GM18861 (cell line): ENCODE results near the gene PLPP7.
"Not testable (repeated sequence)": the region's sequence is repeated elsewhere in the genome, so short reads cannot be mapped to it uniquely, and the experiment has no call there.

Experiments
- ATAC-seq: cut with Tn5 transposase; IDR thresholded peaks from one replicate; pipeline ENCODE4 v1.9.1; 2021; ENCODE audit not compliant: unreplicated experiment

The PLPP7 gene

DNA sequence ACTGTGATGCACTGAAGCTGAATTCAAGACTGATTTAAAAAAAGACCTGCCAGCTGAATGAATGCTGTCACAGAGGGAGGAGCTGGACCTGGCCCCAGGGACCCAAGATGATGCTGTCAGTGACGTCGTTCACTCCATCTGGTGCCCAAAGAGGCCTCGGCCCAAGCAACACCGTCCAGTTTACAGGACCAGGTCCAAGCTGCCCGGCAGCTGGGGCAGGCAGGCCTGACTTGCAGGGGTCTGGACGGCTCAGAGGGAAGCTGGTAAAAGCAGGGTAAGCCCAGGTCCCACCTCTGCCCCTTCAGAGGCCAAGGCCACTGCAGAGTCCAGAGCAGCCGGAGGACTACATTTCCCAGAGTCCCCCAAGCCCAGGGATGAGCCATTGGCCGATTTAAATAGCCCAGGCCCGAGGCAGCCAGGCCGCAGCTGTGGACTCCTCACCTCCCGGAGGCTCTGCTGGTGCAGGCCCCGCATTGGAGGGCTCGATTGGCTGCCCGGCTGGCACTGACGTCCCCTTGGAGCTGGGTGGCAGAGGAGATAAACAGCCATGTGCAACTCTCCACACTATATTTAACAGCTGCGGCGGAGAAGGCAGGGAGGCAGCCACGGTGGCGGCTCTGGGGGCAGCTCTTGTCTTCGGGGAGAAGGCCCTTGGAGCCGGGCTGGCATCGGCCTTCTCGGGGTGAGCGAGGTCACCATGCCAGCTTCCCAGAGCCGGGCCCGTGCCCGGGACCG lies at the start of gene PLPP7:
Gene PLPP7, plus strand, starts transcription at position 423 of the 735 bp plus-strand sequence. Its CDS starts 275 bp downstream, at position 698.
- ATAC-seq: no peak

GRCh38 chr9:131240047-131240921 lies 49.2 kb upstream of the PLPP7 start:
- no peak for ATAC-seq

- ATAC-seq: not testable (repeated sequence)
Observed at GRCh38 chr9:131244331-131244730, 45.2 kb upstream of the PLPP7 start.

DNA sequence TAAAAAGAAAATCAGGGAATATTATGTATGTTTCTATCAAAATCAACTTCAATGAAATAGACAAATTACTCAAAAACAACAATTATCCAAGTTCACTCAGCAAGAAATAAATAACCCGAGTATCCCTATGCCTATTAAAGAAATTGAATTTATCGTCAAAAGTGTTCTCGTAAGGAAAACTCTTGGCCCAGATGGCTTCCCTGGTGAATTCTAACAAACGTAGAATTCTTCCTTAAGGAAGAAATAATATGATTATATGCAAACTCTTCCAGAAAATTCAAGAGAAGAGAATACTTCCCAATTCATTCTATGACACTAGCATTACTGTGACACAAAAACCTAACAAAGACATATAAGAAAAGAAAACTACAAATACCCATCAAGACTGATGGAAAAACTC lies 42.9 kb upstream of the PLPP7 start:
- ATAC-seq: no peak

DNA sequence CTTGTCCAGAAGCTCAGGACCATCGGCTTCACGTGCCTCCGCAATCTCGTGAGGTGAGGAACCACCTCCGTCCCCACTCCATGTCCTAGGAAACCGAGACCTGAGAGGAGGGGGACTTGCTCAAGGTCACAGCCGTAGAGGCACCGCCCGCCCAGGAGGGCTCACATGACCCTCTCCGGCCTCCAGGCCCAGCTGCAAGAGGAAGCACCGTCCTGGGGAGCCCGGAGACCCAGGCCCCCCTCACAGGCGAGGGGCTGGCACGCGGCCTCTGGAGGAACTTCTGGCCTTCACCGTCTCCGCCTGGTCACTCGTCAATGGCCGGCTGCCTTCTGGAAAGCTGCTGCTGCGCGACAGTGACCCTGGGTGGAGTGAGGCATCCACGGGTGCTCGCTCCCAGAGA lies 37.4 kb upstream of the PLPP7 start:
- no peak for ATAC-seq

DNA sequence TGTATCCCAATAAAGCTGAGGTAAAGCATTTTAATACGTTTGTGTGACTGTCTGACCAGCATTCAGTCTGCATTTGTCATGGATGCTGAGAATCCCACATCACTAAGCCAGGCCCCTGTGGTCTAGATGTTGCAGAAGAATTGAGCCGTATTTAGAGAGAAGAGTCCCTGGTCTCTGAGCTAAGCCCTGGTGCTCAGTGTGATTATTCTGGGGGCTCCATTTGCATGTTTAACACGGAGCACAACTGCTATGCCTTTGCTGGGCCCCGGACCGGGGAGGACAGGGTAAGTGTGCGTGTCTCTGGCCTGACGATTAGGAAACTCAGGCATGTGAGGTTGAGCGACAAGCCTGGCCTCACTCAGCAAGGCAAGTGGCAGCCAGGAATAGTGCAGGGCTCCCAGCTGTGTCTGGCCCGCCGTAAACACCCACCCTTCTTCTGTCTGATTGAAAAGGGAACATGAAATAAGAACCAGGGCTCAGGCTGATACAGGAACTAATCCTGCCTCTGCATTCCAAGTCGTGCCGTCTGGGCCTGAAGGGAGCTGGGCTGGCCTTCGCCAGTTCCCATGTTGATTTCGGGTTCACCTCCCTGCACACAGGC lies 35.5 kb upstream of the PLPP7 start:
- no peak for ATAC-seq

- no peak for ATAC-seq
Observed at GRCh38 chr9:131254626-131255025, 34.9 kb upstream of the PLPP7 start.

DNA sequence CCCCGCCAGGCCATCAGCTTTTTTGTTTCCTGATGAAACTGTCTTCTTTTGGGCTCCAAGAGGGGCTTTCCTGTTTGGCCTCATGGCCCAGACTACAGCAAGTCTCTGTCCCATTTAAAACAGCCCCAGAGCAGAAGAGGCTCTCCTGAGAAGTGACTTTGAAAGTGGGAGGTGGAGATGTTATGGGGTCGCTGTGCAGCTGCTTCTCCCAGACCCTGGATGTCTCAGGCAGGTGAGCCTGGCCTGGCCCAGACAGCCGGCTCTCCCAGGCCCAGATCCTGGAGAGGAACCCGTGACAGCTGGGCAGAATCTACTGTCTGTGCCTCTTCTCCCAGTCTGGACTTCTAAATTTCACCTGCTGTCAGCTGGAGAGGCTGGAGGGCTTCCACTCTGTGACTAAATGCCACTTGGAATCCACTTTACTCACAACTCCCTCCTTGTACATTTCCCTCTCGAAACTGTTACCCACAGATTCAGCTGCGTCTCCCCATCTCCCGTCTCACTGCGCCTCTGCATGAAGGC lies 33.8 kb upstream of the PLPP7 start:
- ATAC-seq: no peak

GRCh38 chr9:131257266-131258025 lies 32.1 kb upstream of the PLPP7 start:
- no peak for ATAC-seq

- ATAC-seq: no peak
Observed at GRCh38 chr9:131258186-131258585, 31.3 kb upstream of the PLPP7 start.

DNA sequence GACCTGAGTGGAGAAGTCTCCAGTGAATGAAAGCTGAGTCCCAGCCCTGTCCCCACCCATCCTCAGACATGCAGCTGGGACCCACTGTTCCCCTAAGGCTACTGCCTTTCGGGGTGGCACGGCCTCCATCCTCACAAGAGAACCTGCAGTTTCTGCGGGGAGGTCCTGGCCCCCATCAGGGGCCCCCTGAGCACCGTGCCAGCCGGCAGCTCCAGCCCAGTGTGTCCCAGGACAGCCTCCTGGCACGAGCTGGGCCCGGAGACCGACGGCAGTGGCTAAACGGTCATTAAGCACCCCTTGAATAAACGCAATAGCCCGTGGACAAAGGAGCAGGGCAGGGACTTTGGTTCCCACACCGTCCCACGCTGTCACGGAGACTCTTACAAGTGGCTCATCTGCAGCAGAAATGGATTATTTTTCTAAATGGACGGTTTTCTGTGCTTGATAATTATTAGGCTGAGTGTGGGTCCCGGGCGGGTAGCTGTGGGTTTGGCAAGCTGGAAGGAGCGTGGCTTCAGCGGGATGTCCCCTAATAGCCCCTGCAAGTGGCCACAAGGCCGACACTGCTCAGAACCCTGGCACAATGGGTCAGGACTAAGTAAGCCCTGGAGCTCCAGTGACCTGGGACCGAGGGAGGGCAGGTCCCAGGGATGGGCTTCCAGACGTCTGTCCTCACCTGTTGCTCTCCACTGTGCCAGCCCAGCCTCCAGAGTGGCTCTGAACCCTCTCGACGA lies 30.7 kb upstream of the PLPP7 start:
- no peak for ATAC-seq

DNA sequence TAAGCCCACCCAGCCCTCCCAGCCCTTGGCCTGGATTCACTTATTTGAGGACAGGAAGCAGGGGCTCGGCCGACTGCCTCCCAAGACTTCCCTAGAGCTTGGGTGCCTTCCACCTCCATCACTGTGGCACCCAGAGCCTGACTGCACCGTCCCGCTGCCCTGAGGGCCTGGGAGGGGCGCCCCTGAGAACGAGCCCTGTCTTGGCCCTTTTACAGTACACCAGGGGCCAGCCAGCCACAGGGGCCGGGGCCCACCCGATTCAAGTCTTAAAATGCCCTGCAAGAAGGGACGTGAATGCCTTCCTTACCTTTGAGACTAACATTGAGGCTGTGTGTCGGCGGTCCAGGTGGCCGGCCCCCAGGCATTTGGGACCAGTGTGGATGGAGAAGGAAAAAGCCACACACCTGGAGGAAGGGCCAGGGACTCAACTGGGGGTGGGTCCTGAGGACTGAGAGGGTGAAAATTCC lies 30.1 kb upstream of the PLPP7 start:
- no peak for ATAC-seq

DNA sequence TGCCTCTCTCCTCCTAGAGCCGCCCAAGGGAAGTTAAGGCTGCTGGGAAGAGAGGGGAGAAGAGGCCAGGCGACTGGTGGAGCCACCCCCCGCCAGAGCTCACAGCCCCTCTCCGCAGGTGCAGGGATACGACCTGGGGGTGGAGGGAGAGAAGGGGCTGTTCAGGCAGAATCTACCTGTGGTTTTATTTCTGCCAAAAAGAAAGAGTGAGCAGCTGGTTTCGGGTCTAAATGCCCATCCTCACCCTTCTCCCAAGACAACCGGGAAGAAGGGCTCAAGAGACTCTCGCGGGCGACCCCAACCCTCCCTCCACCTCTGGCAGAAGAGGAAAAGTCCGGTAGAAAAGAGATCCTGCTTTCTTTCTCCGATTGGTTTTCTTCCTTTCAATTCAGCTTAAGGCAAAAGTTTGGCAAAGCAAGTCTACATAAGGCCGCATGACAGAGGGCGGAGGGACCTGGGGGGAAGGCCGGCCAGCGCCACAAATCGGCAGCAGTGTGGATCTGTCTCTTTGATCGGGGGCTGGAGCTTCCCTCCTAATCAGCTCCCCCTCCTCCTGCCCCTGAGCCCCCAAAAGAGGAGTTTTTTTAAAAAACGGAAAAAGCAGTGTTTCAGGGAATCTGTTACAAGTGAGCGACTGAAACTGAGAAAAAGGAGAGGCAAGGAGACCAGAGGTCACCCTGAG lies 29.5 kb upstream of the PLPP7 start:
- ATAC-seq: no peak

DNA sequence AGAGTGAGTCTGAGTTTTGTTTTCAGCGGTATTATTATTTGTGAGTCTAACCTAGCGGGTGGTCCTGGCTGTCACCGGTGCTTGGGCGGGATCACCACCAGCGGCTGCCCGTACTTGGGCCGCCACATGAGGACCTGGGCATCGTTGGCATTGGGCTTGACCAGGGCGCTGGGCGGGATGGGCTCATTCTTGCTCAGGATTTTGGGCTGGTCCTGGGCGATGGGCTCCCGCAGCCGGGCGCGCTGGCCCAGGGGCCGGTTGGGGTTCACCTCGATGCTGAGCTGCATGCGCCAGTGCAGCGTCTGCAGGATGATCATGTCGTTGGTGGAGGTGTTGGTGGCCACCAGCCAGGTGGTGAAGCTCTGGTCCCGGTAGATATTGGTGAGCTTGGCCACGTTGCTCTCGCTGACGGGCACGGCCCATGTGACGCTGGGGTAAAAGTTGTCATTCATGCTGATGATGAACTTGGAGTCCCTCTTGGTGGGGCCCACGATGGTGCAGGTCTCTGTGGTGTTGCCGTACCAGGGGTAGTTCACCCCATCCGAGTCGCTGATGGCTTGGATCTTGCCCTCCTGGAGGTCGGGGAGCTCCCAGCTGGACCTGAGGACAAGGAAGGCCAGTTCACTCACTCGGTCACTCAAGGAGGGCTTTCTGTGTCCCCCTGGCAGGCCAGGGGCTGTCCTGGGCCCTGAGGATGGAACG lies 28.6 kb upstream of the PLPP7 start:
- no peak for ATAC-seq

GRCh38 chr9:131262327-131263032 lies 27.0 kb upstream of the PLPP7 start:
- peak; percentile 55 for ATAC-seq

DNA sequence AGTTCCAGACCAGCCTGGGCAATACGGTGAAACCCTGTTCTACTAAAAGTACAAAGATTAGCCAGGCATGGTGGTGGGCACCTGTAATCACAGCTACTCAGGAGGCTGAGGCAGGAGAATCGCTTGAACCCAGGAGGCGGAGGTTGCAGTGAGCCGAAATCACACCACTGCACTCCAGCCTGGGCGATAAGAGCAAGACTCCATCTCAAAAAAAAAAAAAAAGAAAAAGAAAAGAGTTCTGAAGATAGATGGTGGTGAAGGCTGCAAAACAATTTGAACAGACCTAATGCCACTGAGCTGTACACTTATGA lies 26.5 kb upstream of the PLPP7 start:
- ATAC-seq: not testable (repeated sequence)

DNA sequence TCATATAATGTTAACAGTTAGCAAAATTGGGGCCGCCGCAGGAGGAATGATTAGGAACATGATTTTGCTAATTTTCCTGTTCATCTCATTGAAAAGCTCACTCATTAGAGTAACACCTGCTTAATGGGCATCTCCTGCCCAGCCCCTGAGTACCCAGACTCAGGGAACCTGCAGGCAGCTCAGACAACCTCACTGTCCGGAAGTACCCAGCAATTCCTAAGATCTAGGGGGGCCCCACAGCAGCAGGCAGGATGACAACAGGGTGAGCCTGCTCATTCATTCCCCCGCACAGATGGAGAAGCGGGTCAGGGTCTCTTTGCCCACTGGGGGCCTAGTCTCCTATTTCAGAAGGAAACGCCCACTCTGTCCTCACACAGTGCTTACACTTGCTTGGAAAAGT lies 25.8 kb upstream of the PLPP7 start:
- ATAC-seq: no peak

GRCh38 chr9:131264231-131264630 lies 25.3 kb upstream of the PLPP7 start:
- no peak for ATAC-seq
